HG03159 (cell line): Measurements from ENCODE around the gene GBE1.
A peak's percentile ranks its signal among the peaks of the same experiment; 100 is the strongest.
"Not testable (repeated sequence)": the region's sequence is repeated elsewhere in the genome, so short reads cannot be mapped to it uniquely, and the experiment has no call there.

Experiments
- ATAC-seq: cut with Tn5 transposase; IDR thresholded peaks from one replicate; pipeline ENCODE4 v1.9.1; 2021; ENCODE audit warnings: mild to moderate bottlenecking, moderate library complexity; ENCODE audit not compliant: unreplicated experiment

Gene GBE1

GRCh38 chr3:81760924-81761903 lies at the start of gene GBE1:
Gene GBE1 (minus strand): TSS chr3:81761645. CDS start chr3:81761517, 128 bp downstream.
- ATAC-seq, result peak; percentile 91

- no peak for ATAC-seq
Measured at GRCh38 chr3:81808900-81809299, 47.5 kb upstream of the GBE1 start.

DNA sequence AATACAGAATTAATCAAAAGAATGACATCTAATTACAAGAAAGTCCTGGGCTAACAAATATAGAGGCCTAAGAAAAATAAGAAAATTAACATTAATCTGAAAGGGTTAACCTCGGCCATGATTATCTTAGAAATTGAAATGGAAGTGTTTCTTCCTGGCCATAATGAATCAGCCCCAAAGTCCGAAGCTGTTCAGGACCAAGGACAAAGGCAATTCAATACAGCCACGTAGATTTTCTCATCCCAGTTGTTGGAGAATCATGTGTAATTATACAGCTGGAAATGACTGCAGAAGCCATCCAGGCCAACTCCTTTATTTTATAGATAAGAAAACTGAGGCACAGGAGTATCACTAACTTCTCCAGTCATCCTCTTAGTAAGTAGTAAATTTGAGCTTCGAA lies 38.0 kb upstream of the GBE1 start:
- ATAC-seq, result no peak

- ATAC-seq, result peak; percentile 67
Measured at GRCh38 chr3:81793410-81793809, 32.0 kb upstream of the GBE1 start.

GRCh38 chr3:81790117-81790516 lies 28.7 kb upstream of the GBE1 start:
- no peak for ATAC-seq

DNA sequence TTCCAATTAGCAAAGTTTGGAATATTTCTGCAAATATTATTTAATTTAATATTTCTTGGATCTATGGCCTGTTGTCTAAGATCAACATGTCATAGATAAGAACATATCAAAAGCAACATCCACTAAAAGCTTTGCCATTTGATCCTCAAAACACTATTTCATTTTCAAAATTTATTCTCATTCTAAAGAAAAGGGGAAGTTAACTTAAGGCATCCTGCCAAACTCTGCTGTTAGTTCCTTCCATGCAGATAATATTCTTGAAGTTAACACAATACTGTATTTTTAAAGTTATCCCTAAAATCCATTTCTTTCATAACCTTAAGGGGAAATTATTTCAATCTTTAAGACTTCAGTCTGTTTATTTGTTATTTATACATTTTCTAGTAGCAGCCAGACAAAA lies 28.2 kb upstream of the GBE1 start:
- no peak for ATAC-seq

- peak; percentile 57 for ATAC-seq
Measured at GRCh38 chr3:81788610-81789009, 27.2 kb upstream of the GBE1 start.

- ATAC-seq, result peak; percentile 31
Measured at GRCh38 chr3:81788044-81788443, 26.6 kb upstream of the GBE1 start.

GRCh38 chr3:81782585-81782984 lies 21.1 kb upstream of the GBE1 start:
- no peak for ATAC-seq

DNA sequence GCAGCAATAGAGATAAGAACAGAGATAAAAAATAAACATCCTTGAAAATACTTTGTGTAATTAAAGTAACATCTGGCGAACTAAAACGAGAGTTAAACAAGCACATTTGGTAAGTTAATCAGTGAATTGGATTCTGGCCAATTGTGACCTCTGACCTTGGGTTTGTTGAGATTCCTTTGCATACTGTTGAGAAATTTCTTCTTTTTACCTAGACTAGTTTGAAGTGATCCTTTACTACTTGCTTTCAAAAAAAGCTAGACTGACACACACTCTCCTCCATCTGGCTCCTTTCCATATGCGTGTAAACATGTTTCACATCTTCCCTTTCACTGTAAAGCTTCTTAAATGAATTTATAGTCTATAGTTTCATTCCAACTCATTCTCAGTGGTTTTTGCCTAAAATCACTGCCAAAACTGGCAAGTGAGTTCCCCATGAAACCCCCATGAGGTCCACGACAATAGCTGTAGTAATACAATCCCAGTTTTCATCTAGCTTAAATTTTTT lies 17.3 kb upstream of the GBE1 start:
- peak; percentile 49 for ATAC-seq

DNA sequence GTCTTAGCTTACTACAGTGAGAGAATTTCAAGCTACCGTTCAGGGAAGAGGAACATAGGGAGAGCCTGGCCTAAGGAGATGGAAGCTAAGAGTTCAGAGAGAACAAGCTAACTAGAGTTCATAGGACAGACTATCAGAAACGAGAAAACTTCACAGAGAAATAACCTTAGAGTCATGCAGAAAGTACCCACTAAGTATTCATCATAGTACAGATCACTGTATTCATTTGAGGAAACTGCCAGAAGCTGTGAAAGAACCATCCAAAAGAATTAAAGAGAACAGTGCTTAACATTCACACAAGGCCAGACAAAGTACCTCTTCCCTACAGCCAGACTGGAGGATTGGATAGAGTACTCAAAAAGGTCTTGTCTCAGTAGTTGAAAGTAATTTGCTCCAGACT lies 15.2 kb upstream of the GBE1 start:
- ATAC-seq, result peak; percentile 52

GRCh38 chr3:81770710-81771109 lies 9.3 kb upstream of the GBE1 start:
- ATAC-seq, result no peak

DNA sequence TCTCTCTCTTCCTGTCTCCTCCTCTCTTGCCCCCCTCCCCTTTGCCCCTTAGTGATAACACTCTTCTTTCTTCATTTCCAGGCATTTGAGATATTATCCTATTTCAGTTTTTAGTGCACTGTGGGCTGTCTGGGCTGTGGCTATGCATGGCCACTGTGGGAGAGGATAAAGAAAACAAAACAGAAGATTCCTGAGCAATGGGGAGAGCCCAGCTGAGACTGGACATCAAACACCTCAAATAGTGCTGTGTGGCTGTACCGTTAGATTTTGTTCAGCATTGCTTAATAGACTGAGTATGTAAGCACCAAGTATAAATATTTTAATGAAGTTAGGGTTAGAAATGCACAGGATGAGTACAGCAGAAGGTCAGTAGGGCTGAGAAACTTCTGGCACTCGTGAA lies 7.9 kb upstream of the GBE1 start:
- no peak for ATAC-seq

GRCh38 chr3:81767250-81767859 lies 5.9 kb upstream of the GBE1 start:
- not testable (repeated sequence) for ATAC-seq

GRCh38 chr3:81765400-81765799 lies 4.0 kb upstream of the GBE1 start:
- ATAC-seq, result no peak

DNA sequence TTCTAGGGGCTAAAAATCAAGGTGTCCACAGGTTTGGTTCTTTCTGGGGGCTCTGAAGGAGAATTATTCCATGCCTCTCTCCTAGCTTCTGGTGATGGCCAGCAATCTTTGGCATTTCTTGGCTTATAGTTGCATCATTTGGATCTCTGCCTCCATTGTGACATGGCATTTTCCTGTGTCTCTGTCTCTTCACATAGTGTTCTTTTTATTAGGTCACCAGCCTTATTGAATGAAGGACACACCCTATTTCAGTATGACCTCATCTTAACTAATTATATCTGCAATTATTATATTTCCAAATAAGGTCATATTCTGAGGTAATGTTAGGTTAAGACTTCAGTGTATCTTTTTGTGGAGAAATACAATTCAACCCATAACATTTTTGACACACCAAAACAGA lies 3.2 kb upstream of the GBE1 start:
- no peak for ATAC-seq

GRCh38 chr3:81764002-81764401 lies 2.6 kb upstream of the GBE1 start:
- no peak for ATAC-seq

DNA sequence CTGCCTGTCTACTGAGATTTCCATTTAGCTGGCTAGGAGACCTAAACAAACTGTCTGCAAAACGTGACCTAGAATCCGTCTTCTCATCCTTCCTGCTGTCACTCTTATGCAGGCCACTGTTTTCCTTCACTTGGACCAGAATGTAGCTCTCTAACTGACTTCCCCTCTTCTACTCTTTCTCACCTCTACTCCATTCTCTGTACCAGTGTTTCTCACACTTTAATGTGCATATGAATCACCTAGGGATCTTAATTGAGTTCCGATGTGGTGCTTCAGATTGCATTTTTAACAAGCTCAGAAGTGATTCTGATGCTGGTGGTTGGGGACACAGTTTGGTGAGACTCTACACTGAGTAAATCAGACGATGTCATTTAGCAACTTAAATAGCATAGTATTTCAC lies 1.6 kb upstream of the GBE1 start:
- ATAC-seq, result no peak

GRCh38 chr3:81761904-81762580 lies 597 bp upstream of the GBE1 start:
- peak; percentile 0 for ATAC-seq

DNA sequence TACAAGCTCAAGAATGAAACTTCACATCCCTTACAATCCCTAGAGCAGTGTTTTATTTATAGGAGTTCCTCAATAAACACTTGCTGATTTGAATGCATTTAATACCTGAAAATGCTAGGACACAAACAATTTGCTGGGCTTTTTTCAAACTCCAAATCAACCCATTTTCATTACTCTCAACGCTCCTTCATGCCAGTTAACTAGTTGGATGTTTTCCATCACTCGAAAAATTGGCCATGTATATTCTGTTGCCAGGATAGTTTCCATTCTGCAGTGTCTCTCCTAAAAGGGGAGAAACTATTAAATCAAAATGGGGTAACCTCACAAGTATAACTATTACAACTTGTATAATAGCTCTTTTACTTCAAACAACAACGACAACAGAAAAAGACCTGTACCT lies 1.2 kb downstream of the GBE1 start:
- no peak for ATAC-seq

DNA sequence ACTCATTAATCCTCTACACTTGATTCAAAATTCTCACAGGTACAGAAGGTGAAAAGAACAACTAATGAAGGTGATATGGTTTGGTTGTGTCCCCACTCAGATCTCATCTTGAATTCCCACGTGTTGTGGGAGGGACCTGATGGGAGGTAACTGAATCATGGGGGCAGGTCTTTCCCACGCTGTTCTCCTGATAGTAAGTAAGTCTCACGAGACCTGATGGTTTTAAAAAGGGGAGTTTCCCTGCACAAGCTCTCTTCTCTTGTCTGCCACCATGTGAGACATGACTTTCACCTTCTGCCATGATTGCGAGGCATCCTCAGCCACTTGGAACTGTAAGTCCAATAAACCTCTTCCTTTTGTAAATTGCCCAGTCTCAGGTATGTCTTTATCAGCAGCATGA lies 2.7 kb downstream of the GBE1 start:
- not testable (repeated sequence) for ATAC-seq
